Panc1 (cell line): ENCODE data around the gene GNAS-AS1. TPM values are rescaled to one million over a fixed set of nuclear protein-coding genes. Genes with fewer than 3 reads are reported as not detected.

Source experiments
- ATAC-seq: fragments of 200-7000 bp; cut with Tn5 transposase; 2 replicates; pipeline ENCODE4 v1.9.1; 2020; ENCODE audit warnings: mild to moderate bottlenecking, moderate library complexity
- BruUV-seq: library from RNA; stranded (reverse); fragments of 400-500 nt; replicated peaks from 2 replicates; lab custom pipeline; 2021; lab: Mats Ljungman, UMichigan
- CTCF ChIA-PET: fragments of 300-600 bp; sonication (Branson Sonifier 250); formaldehyde crosslinking; loops from one replicate; lab custom pipeline; 2022; ENCODE audit warnings: antibody characterized with exemption; lab: Charles Lee
- POLR2A ChIA-PET: fragments of 300-600 bp; sonication (Branson Sonifier 250); formaldehyde crosslinking; loops from one replicate; lab custom pipeline; 2022; ENCODE audit warnings: antibody characterized with exemption; lab: Charles Lee
- DNase-seq: peaks from one replicate; pipeline ENCODE4 v3.0.0-alpha.2; 2010; ENCODE audit warnings: low read depth, low spot score
- H3K27ac ChIP-seq: 2 replicates; pipeline ENCODE4 v1.5.1; 2011; ENCODE audit warnings: mild to moderate bottlenecking, low read length, inconsistent platforms
- H3K27me3 ChIP-seq: fragments of 200-500 bp; sonication (Bioruptor generic); 2 replicates; pipeline ENCODE4 v1.6.0; 2014; ENCODE audit warnings: low read length, inconsistent platforms; ENCODE audit not compliant: control insufficient read depth, insufficient read depth
- H3K36me3 ChIP-seq: fragments of 200-500 bp; sonication (Bioruptor generic); 2 replicates; pipeline ENCODE4 v1.5.1; 2014; ENCODE audit warnings: inconsistent platforms, mild to moderate bottlenecking, low read length, moderate library complexity; ENCODE audit not compliant: control insufficient read depth, insufficient read depth
- H3K4me1 ChIP-seq: 2 replicates; pipeline ENCODE4 v1.5.1; 2011; ENCODE audit warnings: inconsistent platforms, mild to moderate bottlenecking, low read length, moderate library complexity; ENCODE audit not compliant: control insufficient read depth, insufficient read depth
- H3K4me3 ChIP-seq, 2 experiments: 2 replicates each; pipeline ENCODE4 v1.5.1; 2011 to 2012; ENCODE audit warnings: low read depth in 2 of 2, low read length in 2 of 2, mild to moderate bottlenecking in 2 of 2, inconsistent platforms in 1 of 2, moderate library complexity in 1 of 2
- H3K9me3 ChIP-seq: fragments of 200-500 bp; sonication (Bioruptor generic); 2 replicates; pipeline ENCODE4 v1.5.1; 2014; ENCODE audit warnings: low read depth, mild to moderate bottlenecking, inconsistent platforms, low read length, moderate library complexity; ENCODE audit not compliant: control insufficient read depth, insufficient read depth
- CTCF ChIP-seq: fragments of 450-650 bp; IDR thresholded peaks from 2 replicates; pipeline ENCODE4 v1.5.1; 2017; ENCODE audit warnings: mild to moderate bottlenecking
- POLR2AphosphoS5 ChIP-seq: IDR thresholded peaks from 2 replicates; pipeline ENCODE4 v1.6.1; 2012; ENCODE audit warnings: mild to moderate bottlenecking, low read depth, low read length, moderate library complexity
- REST ChIP-seq, 2 experiments: IDR thresholded peaks; 2 replicates each; pipeline ENCODE4 v1.6.1; 2011 to 2012; ENCODE audit warnings: low read depth in 2 of 2, control low read depth in 1 of 2, low read length in 1 of 2, mild to moderate bottlenecking in 1 of 2, moderate library complexity in 1 of 2; ENCODE audit not compliant: insufficient read depth in 1 of 2
- SIN3A ChIP-seq: IDR thresholded peaks from 2 replicates; pipeline ENCODE4 v1.6.1; 2012; ENCODE audit warnings: low read depth, mild to moderate bottlenecking, low read length, moderate library complexity, borderline replicate concordance; ENCODE audit not compliant: insufficient read depth
- TCF7L2 ChIP-seq: IDR thresholded peaks from 2 replicates; pipeline ENCODE4 v1.6.1; 2011; ENCODE audit warnings: mild to moderate bottlenecking, low read depth, low read length, inconsistent platforms
- in situ Hi-C: cut with HindIII; loops from 2 replicates; pipeline ENCODE4 v1.10.0; 2016; ENCODE audit warnings: low sequenced_read_pairs, low pct_unique_long_range_greater_than_20kb
- intact Hi-C: fragments of 100-400 bp; cut with micrococcal nuclease; formaldehyde crosslinking; loops from one replicate; pipeline ENCODE4 v1.10.0; 2022; ENCODE audit not compliant: unreplicated experiment
- total RNA-seq: library from RNA; stranded (reverse); gene quantifications from one replicate; pipeline ENCODE4 v1.2.1, GENCODE V29; 2021; ENCODE audit not compliant: unreplicated experiment

Gene GNAS-AS1
- total RNA-seq, 1 experiment from 2014 or later: not detected

GRCh38 chr20:58871533-58872102, 20.9 kb upstream of the GNAS-AS1 start:
- CTCF ChIA-PET: no interaction called here
- in situ Hi-C loops: no loop called here

More at GRCh38 chr20:58871533-58872102, 20.9 kb upstream of the GNAS-AS1 start:
- ATAC-seq: no peak
- H3K9me3 ChIP-seq: no peaks in the 10 kb centered on the region
- DNase-seq: no peak
- no peak overlapping the region for H3K27ac ChIP-seq
- no peak for TF ChIP-seq POLR2AphosphoS5
- TF ChIP-seq SIN3A: no peak
- TF ChIP-seq TCF7L2: no peak
- no peak for TF ChIP-seq CTCF
- TF ChIP-seq REST (IDR thresholded peaks at IDR 0.05; ENCODE audit: insufficient read depth in 1 of 2, low read depth in 2 of 2, low read length in 1 of 2): no peak
- H3K27me3 ChIP-seq: no peaks in the 10 kb centered on the region
- intact Hi-C loops: loop anchor here (2.0 kb wide), 1 partner anchor 583 kb away; no protein-coding TSS in a partner anchor
- H3K36me3 ChIP-seq: no peaks in the 10 kb centered on the region
- no peak overlapping the region for H3K4me3 ChIP-seq
- no peaks in the 10 kb centered on the region for H3K4me1 ChIP-seq
- no TSS peak for BruUV-seq
- POLR2A ChIA-PET: no interaction called here
